Measurements from ENCODE around the gene DISC1.

GRCh38 chr1:231631717-231632116 lies 5.1 kb downstream of the DISC1 start:
- no peak for TF ChIP-seq FOXM1 (IDR thresholded peaks at IDR 0.05; ENCODE audit: borderline replicate concordance)
- no peak for TF ChIP-seq CTBP1 (IDR thresholded peaks at IDR 0.05; ENCODE audit: borderline replicate concordance)
- no peak for TF ChIP-seq FOXK2 (IDR thresholded peaks at IDR 0.05)
- TF ChIP-seq ARNT (IDR thresholded peaks at IDR 0.05), result no peak
- TF ChIP-seq SUZ12 (IDR thresholded peaks at IDR 0.05), result no peak
- no peak for TF ChIP-seq HDGF (IDR thresholded peaks at IDR 0.05; ENCODE audit: borderline replicate concordance)
- no peak for TF ChIP-seq ELF4 (IDR thresholded peaks at IDR 0.05)
- TF ChIP-seq, protein P1, sequence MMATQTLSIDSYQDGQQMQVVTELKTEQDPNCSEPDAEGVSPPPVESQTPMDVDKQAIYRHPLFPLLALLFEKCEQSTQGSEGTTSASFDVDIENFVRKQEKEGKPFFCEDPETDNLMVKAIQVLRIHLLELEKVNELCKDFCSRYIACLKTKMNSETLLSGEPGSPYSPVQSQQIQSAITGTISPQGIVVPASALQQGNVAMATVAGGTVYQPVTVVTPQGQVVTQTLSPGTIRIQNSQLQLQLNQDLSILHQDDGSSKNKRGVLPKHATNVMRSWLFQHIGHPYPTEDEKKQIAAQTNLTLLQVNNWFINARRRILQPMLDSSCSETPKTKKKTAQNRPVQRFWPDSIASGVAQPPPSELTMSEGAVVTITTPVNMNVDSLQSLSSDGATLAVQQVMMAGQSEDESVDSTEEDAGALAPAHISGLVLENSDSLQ (IDR thresholded peaks at IDR 0.05), result no peak
- TF ChIP-seq SP1 (IDR thresholded peaks at IDR 0.05), result no peak
- no peak for TF ChIP-seq BHLHE40 (IDR thresholded peaks at IDR 0.05; ENCODE audit: borderline replicate concordance)
- TF ChIP-seq TARDBP (IDR thresholded peaks at IDR 0.05), result no peak
